C4-2B (cell line): ENCODE results near the gene SYNDIG1.

Experiments used
- H3K27ac ChIP-seq: fragments of 450-650 bp; 2 replicates; pipeline ENCODE4 v1.5.1; 2017
- ZFX ChIP-seq: fragments of 450-650 bp; IDR thresholded peaks from 2 replicates; pipeline ENCODE4 v1.6.1; 2017
- TF ChIP-seq, protein P1 (sequence below): fragments of 450-650 bp; conservative IDR thresholded peaks from 2 replicates; pipeline ENCODE4 v1.5.1; 2017; ENCODE audit warnings: mild to moderate bottlenecking

The SYNDIG1 gene

DNA sequence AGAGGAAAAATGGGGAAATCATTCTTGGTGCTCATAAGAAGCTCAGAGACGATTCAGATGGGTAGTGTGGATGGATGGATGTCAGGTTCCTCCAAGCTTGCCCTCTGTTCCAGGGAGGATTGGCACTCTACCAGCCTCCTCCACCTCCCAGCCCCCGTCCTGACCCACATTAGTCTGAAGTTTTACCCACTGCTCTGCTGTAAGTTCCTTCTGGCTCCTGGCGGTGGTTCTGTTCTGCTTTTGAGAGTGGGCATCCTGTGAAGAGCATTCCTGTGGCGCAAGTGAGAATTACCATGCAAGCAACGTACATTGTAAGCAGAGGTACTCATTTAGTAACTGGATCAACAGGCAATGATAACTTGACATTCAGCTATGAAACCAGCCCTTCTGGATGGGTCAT is 103.4 kb downstream of the SYNDIG1 start:
- no peak for TF ChIP-seq ZFX
- TF ChIP-seq, protein P1, sequence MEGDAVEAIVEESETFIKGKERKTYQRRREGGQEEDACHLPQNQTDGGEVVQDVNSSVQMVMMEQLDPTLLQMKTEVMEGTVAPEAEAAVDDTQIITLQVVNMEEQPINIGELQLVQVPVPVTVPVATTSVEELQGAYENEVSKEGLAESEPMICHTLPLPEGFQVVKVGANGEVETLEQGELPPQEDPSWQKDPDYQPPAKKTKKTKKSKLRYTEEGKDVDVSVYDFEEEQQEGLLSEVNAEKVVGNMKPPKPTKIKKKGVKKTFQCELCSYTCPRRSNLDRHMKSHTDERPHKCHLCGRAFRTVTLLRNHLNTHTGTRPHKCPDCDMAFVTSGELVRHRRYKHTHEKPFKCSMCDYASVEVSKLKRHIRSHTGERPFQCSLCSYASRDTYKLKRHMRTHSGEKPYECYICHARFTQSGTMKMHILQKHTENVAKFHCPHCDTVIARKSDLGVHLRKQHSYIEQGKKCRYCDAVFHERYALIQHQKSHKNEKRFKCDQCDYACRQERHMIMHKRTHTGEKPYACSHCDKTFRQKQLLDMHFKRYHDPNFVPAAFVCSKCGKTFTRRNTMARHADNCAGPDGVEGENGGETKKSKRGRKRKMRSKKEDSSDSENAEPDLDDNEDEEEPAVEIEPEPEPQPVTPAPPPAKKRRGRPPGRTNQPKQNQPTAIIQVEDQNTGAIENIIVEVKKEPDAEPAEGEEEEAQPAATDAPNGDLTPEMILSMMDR = no peak
- H3K27ac ChIP-seq = no peak overlapping the region

DNA sequence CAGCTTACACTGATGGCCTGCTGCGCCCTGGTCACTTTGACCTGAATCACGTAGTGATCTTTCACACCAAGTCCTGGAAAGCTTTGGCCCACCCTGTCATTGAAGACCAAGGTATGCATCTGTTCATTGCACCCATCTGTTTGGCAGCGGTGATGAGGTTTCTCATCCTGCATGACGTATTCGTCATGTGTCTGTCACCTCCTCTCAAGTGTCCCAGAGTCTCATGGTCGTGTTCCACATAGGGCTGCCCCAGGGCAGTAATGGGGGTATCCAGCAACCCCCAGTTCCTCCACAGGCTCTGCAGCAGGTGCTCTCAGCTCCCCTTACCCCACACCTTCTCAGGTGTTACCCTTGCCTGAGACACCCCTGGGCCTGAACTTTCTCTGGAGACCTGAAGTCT is 104.1 kb downstream of the SYNDIG1 start:
- TF ChIP-seq, protein P1 = no peak
- TF ChIP-seq ZFX = no peak
- H3K27ac ChIP-seq = no peak overlapping the region

- TF ChIP-seq, protein P1 = no peak
- TF ChIP-seq ZFX = no peak
- H3K27ac ChIP-seq = no peak overlapping the region
These were observed 104.9 kb downstream of the SYNDIG1 start for GRCh38 chr20:24574307-24574706.

- no peak overlapping the region for H3K27ac ChIP-seq
- TF ChIP-seq, protein P1 = no peak
- TF ChIP-seq ZFX = no peak
These were observed 105.4 kb downstream of the SYNDIG1 start for GRCh38 chr20:24574797-24575196.

GRCh38 chr20:24575811-24576210 is 106.4 kb downstream of the SYNDIG1 start:
- TF ChIP-seq ZFX = no peak
- TF ChIP-seq, protein P1 = no peak

GRCh38 chr20:24576447-24576846 is 107.0 kb downstream of the SYNDIG1 start:
- no peak overlapping the region for H3K27ac ChIP-seq
- no peak for TF ChIP-seq ZFX

More at GRCh38 chr20:24575811-24576210, 106.4 kb downstream of the SYNDIG1 start:
- H3K27ac ChIP-seq = no peak overlapping the region

DNA sequence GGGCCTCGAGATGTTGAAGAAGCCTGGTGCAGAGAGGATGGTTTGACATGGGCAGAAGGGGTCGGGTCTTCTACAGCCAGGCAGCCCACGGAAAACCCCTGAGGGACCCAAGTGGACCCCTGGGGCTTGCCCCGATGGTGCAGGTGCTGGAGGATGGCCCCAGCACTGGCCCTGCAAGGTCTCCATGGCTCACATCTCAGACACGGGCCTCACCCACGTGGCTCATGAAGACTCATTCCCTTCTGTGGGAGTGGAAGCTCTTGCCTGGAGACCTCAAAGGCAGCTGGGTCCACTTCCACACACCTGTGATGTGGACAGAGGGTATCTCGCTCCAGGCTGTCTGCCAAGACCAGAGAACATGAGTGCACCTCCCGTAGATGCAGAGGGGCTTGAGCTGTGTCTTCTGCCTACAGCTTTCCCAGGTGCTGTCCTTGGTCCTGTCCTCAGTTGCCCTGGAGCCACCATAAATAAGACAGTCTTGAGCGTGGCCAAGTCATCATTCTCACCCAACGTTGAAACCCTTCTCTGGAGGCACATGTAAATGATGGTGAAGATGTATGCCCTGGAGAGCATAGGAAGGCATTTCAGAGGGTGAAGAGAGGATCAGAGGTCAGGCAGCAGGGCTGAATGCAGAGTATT is 108.0 kb downstream of the SYNDIG1 start:
- TF ChIP-seq, protein P1 = no peak
- TF ChIP-seq ZFX = no peak

More for the DNA sequence above, 108.0 kb downstream of the SYNDIG1 start:
- no peak overlapping the region for H3K27ac ChIP-seq
